ENCODE results near the gene IFRD1. TPM values are rescaled to one million over a fixed set of nuclear protein-coding genes. Genes with fewer than 3 reads are reported as not detected.
"Not testable (repeated sequence)": the region's sequence is repeated elsewhere in the genome, so short reads cannot be mapped to it uniquely, and the experiment has no call there.

The IFRD1 gene
- polyA plus RNA-seq, 1 donor, result 29.9 TPM

DNA sequence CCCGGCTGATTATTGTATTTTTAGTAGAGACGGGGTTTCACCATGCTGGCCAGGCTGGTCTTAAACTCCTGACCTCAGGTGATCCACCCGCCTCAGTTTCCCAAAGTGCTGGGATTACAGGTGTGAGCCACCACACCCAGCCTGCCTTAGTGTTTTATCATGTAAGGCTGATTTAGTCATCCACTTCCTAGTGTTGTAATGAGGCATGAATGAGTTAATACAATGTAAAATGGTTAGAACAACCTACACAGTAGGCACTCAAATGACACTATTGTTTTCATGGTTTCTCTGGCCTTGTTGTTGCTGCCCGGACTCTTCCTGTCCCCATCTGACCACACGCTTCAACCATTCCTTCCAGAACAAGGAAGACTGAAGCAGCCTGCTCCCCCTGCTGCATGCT is 66.2 kb downstream of the IFRD1 start:
- DNase-seq, result not testable (repeated sequence)

GRCh38 chr7:112517487-112517886 is 67.2 kb downstream of the IFRD1 start:
- DNase-seq, result no peak

- DNase-seq, result no peak
Measured at GRCh38 chr7:112520787-112521186, 70.5 kb downstream of the IFRD1 start.

DNA sequence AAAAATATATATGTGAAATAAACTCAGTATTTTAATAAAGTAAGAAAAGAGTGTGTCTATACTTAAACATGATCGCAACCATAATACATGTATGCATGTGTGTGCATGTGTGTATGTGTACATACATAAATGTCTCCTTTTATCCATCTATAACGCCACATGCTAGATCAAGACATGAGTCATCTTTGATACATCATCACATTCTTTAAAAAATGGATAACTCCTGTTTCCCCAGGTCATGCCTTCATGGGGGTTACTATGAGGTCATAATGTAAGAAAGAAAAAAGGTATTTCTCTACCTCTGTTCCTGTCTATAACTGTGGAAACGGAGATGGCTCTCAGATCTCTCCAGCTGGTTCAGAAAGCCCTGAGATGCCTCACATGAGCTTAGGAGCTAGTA is 71.7 kb downstream of the IFRD1 start:
- DNase-seq, result no peak

GRCh38 chr7:112523871-112524270 is 73.6 kb downstream of the IFRD1 start:
- no peak for DNase-seq

Other genes starting within 250 kb of the IFRD1 start
- gene DOCK4, start 244.1 kb upstream of the IFRD1 start, polyA plus RNA-seq (ENCODE audit: insufficient read length), result 10.6 TPM
- 25.4 TPM for gene ZNF277, start 243.8 kb upstream of the IFRD1 start, polyA plus RNA-seq (ENCODE audit: insufficient read length)
- gene LSMEM1, start 30.5 kb downstream of the IFRD1 start, polyA plus RNA-seq (ENCODE audit: insufficient read length), result 24.1 TPM

Data from hindlimb muscle (tissue), 1 donor.